ENCODE data around the gene OXCT1.

DNA sequence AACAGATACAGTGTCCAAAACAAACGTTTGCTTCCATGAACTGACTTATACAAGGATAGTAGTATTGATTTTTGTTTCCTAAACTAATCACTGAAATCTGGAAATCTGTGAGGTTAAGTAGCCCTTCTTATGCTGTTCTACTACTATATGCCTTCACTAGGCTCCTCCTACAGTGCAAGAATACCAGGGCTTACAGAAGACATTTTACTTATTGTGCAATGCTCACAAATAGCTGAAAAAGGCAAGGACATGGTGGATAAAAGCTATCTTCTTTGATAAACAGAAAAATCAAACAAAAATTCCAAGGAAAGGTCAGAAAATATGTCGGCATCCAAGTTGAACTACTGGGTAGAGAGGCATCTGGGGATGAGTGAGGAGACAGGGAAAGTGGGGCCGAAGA is 61.9 kb downstream of the OXCT1 start:
- TF ChIP-seq GATA3 (IDR thresholded peaks at IDR 0.05; ENCODE audit: low read depth, low read length) (no peak), GATA2 (IDR thresholded peaks at IDR 0.05; ENCODE audit: low read depth, low read length) (no peak)

Data from SH-SY5Y (cell line).